ENCODE results near the gene SIK2. TPM values are rescaled to one million over a fixed set of nuclear protein-coding genes. Genes with fewer than 3 reads are reported as not detected.

Gene SIK2
- total RNA-seq, 1 experiment from 2014 or later = 64.8 TPM

DNA sequence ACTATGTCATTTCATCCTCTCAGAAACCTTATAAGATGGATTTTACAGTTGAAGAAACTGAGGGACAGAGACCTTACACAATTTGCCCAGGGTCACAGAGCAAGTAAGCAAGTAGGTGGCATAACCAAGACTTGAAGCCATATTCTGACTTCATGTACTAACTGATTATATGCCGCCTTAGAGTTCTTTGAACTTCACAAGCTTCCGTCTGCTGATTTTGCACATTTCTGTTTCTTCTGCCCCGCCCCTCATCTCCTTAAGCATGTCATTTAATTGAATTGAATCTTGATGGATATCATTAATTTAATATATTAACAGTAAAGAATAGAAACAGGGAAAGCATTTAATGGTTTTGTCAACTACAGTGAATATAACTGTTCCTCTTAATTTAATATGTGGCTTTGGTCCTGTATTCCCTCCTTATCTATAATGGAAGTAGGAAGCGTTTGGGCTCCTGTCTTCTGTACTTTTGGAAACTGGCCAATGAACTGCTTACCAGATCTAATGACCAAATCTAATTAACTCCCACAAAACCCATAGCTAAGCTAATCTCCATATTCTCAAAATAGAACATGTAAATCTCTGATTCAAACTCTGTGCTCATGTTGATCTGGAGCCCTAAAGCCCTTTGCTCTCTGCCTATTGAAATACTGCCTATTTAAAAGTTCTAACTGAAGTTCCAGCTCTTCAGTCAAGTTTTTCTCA is 30.4 kb downstream of the SIK2 start:
- no peaks in the 10 kb centered on the region for H4K20me1 ChIP-seq (ENCODE audit: insufficient read depth, low read depth, low read length)
- H3K4me3 ChIP-seq (ENCODE audit: low read length) = peak overlapping the region; percentile 1; the same call in 1 of the 2 replicates
- peaks cover 33% of the 10 kb centered on the region for H3K36me3 ChIP-seq (ENCODE audit: insufficient read depth, low read length)
- H3K79me2 ChIP-seq (ENCODE audit: low read length) = peaks cover 91% of the 10 kb centered on the region
- H3K9ac ChIP-seq (ENCODE audit: low read length) = no peak overlapping the region
- no peaks in the 10 kb centered on the region for H3K9me3 ChIP-seq (ENCODE audit: low read length)
- peaks cover under 1% of the 10 kb centered on the region; the same call in 1 of the 2 replicates for H3K9me2 ChIP-seq (replicated peaks; ENCODE audit: insufficient read depth, low read length)
- peak; percentile 93 for DNase-seq
- H3K27ac ChIP-seq (ENCODE audit: low read length) = peak overlapping the region; percentile 33
- no peaks in the 10 kb centered on the region for H3K27me3 ChIP-seq (ENCODE audit: low read length)
- peaks cover 57% of the 10 kb centered on the region for H3K4me1 ChIP-seq (ENCODE audit: low read length)
- H3K4me2 ChIP-seq (ENCODE audit: low read depth, low read length, poor library complexity, severe bottlenecking) = peak overlapping the region; percentile 39
- H2AFZ ChIP-seq (ENCODE audit: low read length) = no peak overlapping the region

DNA sequence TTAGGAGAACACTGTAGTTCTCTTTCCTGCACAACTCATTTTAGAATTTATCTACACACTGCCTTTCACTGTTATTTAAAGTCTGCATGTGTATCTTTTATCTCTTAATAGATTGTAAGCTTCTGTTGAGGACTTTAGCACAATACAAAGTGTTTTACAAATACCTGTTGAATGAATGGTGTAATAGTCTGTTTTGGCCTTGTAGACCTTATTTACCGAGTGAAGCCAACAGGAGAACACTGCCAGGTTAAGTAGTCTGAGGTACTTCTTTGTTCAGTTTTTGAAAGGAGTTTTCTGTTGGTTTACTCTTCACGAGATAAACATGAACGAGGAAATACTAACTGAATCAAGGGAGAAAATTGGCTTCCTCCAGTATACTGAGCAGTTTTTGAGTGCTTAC is 31.0 kb downstream of the SIK2 start:
- Histone ChIP-seq H3K9ac (ENCODE audit: low read length) (no peak overlapping the region), H3K27ac (ENCODE audit: low read length) (peak overlapping the region; percentile 33), H3K4me1 (ENCODE audit: low read length) (peaks cover 57% of the 10 kb centered on the region), H3K27me3 (ENCODE audit: low read length) (no peaks in the 10 kb centered on the region), H3K4me3 (ENCODE audit: low read length) (peak overlapping the region; percentile 1; the same call in 1 of the 2 replicates), H3K4me2 (ENCODE audit: low read depth, low read length, poor library complexity, severe bottlenecking) (peak overlapping the region; percentile 39), H4K20me1 (ENCODE audit: insufficient read depth, low read depth, low read length) (no peaks in the 10 kb centered on the region), H3K79me2 (ENCODE audit: low read length) (peaks cover 92% of the 10 kb centered on the region), H3K9me3 (ENCODE audit: low read length) (no peaks in the 10 kb centered on the region), H3K9me2 (replicated peaks; ENCODE audit: insufficient read depth, low read length) (peaks cover 6% of the 10 kb centered on the region; the same call in 1 of the 2 replicates), H2AFZ (ENCODE audit: low read length) (no peak overlapping the region), H3K36me3 (ENCODE audit: insufficient read depth, low read length) (peaks cover 34% of the 10 kb centered on the region)
- no peak for DNase-seq

DNA sequence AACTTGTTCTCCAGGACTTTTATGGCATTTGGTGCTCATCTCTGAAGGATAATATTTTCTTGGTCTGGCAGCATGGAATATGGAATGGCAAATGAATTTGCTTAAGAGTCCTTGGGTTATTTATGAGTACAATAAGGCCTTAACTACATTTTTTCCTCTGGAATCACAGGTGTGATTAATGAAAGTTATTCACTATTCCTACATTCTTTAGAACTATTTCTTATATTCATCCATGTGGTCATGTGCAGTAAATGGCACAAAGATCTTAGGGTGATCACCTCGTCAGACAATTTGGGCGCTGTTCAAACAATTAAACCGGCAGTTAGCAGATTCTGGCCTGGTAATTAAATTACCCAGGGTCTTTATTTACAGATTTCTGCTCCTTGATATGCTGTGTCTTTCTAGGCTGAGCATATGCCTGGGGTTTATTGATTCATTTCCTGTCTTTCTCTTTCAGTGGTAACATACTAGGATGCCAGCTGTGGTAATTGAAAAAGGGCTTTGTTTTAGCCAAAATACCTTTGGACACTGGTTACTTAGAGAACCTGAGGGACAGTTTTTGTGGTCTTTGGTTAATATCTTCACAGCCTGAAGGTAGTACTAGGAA is 31.6 kb downstream of the SIK2 start:
- no peak overlapping the region for H3K4me3 ChIP-seq (ENCODE audit: low read length)
- H3K27me3 ChIP-seq (ENCODE audit: low read length) = no peaks in the 10 kb centered on the region
- H3K36me3 ChIP-seq (ENCODE audit: insufficient read depth, low read length) = peaks cover 30% of the 10 kb centered on the region
- no peak overlapping the region for H2AFZ ChIP-seq (ENCODE audit: low read length)
- peaks cover 53% of the 10 kb centered on the region for H3K4me1 ChIP-seq (ENCODE audit: low read length)
- H3K9ac ChIP-seq (ENCODE audit: low read length) = no peak overlapping the region
- H3K9me2 ChIP-seq (replicated peaks; ENCODE audit: insufficient read depth, low read length) = peaks cover 10% of the 10 kb centered on the region; the same call in 1 of the 2 replicates
- H4K20me1 ChIP-seq (ENCODE audit: insufficient read depth, low read depth, low read length) = no peaks in the 10 kb centered on the region
- no peaks in the 10 kb centered on the region for H3K9me3 ChIP-seq (ENCODE audit: low read length)
- DNase-seq = no peak
- peaks cover 92% of the 10 kb centered on the region for H3K79me2 ChIP-seq (ENCODE audit: low read length)
- peak overlapping the region; percentile 33; the same call in 1 of the 2 replicates for H3K27ac ChIP-seq (ENCODE audit: low read length)
- no peak overlapping the region for H3K4me2 ChIP-seq (ENCODE audit: low read depth, low read length, poor library complexity, severe bottlenecking)

DNA sequence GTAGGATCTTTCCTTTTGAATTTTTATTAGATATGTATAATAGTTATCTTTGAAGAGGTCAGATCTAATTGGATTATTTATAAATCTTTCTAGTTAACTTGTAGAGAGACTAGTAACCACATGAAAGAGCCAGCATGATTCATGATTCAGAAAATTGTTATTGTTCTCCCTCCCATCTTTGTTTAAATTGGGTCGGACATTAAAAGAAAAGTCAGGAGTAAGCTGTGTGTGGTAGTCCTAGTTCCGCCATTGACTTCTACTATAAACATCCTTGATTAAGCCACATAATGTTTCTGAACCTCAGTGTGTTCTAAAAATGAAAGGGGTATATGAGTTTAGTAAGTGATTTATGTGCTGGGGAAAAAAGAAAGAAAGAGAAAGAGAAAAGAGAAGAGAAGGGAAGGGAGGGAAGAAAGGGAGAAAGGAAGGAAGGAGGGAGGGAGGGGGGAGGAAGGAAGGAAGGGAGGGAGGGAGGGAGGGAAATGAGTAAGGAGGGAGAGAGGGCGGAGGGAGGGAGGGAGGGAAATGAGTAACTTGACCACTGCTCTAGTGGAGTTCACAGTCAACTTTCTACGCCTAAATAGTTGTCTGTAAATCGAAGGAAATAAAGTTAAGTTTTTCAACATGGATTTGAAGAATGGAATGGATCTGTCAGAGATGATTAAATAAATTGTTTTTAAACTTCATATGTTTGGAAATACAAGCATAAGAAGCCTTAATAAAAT is 32.9 kb downstream of the SIK2 start:
- Histone ChIP-seq H3K27me3 (ENCODE audit: low read length) (no peaks in the 10 kb centered on the region), H3K4me2 (ENCODE audit: low read depth, low read length, poor library complexity, severe bottlenecking) (no peak overlapping the region), H3K9ac (ENCODE audit: low read length) (no peak overlapping the region), H3K4me1 (ENCODE audit: low read length) (peaks cover 42% of the 10 kb centered on the region), H3K9me3 (ENCODE audit: low read length) (no peaks in the 10 kb centered on the region), H3K4me3 (ENCODE audit: low read length) (no peak overlapping the region), H3K79me2 (ENCODE audit: low read length) (peaks cover 92% of the 10 kb centered on the region), H3K27ac (ENCODE audit: low read length) (no peak overlapping the region), H4K20me1 (ENCODE audit: insufficient read depth, low read depth, low read length) (no peaks in the 10 kb centered on the region), H3K9me2 (replicated peaks; ENCODE audit: insufficient read depth, low read length) (peaks cover 10% of the 10 kb centered on the region; the same call in 1 of the 2 replicates), H2AFZ (ENCODE audit: low read length) (no peak overlapping the region), H3K36me3 (ENCODE audit: insufficient read depth, low read length) (peaks cover 28% of the 10 kb centered on the region)
- no peak for DNase-seq

DNA sequence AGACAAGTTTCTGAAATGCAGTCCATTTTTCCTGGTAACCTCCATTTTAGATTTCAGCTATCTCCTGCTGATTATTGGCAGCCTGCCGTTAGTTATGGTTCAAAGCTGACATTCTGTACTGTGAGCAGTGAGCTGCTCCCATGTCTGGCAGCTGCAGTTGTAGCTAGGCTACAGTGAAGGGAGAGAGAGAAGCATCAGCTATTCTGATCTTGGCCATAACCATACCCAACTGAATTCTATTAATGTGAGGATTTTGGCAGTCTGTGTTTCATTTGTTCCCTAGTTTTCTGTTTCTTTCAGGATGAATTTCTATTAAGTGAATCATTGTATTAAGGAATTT is 33.4 kb downstream of the SIK2 start:
- H3K4me1 ChIP-seq (ENCODE audit: low read length) = peaks cover 37% of the 10 kb centered on the region
- H3K9me3 ChIP-seq (ENCODE audit: low read length) = no peaks in the 10 kb centered on the region
- H4K20me1 ChIP-seq (ENCODE audit: insufficient read depth, low read depth, low read length) = no peaks in the 10 kb centered on the region
- H3K4me2 ChIP-seq (ENCODE audit: low read depth, low read length, poor library complexity, severe bottlenecking) = no peak overlapping the region
- DNase-seq = peak; percentile 69
- no peak overlapping the region for H3K27ac ChIP-seq (ENCODE audit: low read length)
- peaks cover 10% of the 10 kb centered on the region; the same call in 1 of the 2 replicates for H3K9me2 ChIP-seq (replicated peaks; ENCODE audit: insufficient read depth, low read length)
- H3K79me2 ChIP-seq (ENCODE audit: low read length) = peaks cover 90% of the 10 kb centered on the region
- no peaks in the 10 kb centered on the region for H3K27me3 ChIP-seq (ENCODE audit: low read length)
- no peak overlapping the region for H2AFZ ChIP-seq (ENCODE audit: low read length)
- H3K36me3 ChIP-seq (ENCODE audit: insufficient read depth, low read length) = peaks cover 28% of the 10 kb centered on the region
- H3K9ac ChIP-seq (ENCODE audit: low read length) = no peak overlapping the region
- no peak overlapping the region for H3K4me3 ChIP-seq (ENCODE audit: low read length)

DNA sequence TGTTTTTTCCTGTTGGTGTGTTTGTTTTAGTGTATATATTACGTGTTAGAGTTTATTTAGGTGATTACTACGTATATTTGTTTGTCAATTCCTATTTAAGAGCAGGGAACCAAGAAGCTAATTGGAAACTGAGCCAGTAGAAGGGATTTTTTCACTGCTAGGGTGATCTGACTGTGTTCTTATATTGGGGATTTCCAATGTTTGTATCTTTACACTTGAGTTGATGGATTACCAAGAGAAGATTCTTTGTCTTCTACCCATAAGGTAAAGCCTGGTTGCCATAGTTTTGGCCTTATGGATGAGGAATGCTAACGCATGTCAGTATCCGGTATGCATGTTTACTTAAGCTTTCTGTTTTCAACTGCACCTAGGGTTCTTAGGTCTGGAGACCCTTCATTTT is 35.6 kb downstream of the SIK2 start:
- no peak overlapping the region for H3K27ac ChIP-seq (ENCODE audit: low read length)
- no peaks in the 10 kb centered on the region for H3K9me3 ChIP-seq (ENCODE audit: low read length)
- no peak overlapping the region for H3K4me2 ChIP-seq (ENCODE audit: low read depth, low read length, poor library complexity, severe bottlenecking)
- peaks cover 16% of the 10 kb centered on the region for H3K4me1 ChIP-seq (ENCODE audit: low read length)
- H3K9ac ChIP-seq (ENCODE audit: low read length) = no peak overlapping the region
- H3K9me2 ChIP-seq (replicated peaks; ENCODE audit: insufficient read depth, low read length) = peaks cover 11% of the 10 kb centered on the region; the same call in 1 of the 2 replicates
- peaks cover 92% of the 10 kb centered on the region for H3K79me2 ChIP-seq (ENCODE audit: low read length)
- DNase-seq = no peak
- H2AFZ ChIP-seq (ENCODE audit: low read length) = no peak overlapping the region
- H3K4me3 ChIP-seq (ENCODE audit: low read length) = no peak overlapping the region
- H4K20me1 ChIP-seq (ENCODE audit: insufficient read depth, low read depth, low read length) = no peaks in the 10 kb centered on the region
- peaks cover 38% of the 10 kb centered on the region for H3K36me3 ChIP-seq (ENCODE audit: insufficient read depth, low read length)
- H3K27me3 ChIP-seq (ENCODE audit: low read length) = no peaks in the 10 kb centered on the region

DNA sequence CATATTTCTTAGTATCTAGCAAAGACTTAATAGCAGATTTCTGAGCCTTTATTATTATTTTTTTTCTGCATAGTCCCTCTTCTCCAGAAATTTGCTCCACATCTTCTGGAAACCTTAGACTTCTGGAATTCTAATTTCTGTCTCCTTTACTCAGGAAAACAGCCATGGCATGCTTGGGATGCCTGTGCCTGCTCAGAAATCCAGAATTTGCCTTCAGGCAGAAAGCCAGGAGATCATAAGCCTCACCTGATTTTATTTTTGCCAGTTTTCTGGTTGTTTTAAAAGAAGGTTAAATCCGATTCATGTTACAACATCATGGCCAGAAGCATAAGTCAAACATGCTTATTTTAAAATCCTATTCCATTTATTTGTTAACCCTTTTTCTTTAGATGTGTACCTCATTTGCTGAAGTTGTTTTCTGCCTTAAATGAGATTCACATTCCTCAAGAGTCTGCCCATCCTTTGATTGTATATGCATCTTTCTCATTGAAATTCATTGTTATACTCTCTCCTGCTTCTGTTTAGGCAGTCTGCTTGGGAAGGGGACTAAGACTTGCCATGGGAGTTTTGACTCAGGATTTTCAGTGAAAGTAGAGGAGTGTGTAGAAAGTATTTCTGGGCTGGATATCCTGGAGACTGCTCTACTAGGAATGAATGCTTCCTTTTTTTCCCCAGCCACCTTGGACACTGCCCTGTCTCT is 37.1 kb downstream of the SIK2 start:
- Histone ChIP-seq H3K27ac (ENCODE audit: low read length) (no peak overlapping the region), H3K4me1 (ENCODE audit: low read length) (peaks cover 3% of the 10 kb centered on the region; the same call in 1 of the 2 replicates), H3K4me2 (ENCODE audit: low read depth, low read length, poor library complexity, severe bottlenecking) (no peak overlapping the region), H4K20me1 (ENCODE audit: insufficient read depth, low read depth, low read length) (no peaks in the 10 kb centered on the region), H3K9ac (ENCODE audit: low read length) (no peak overlapping the region), H3K27me3 (ENCODE audit: low read length) (no peaks in the 10 kb centered on the region), H3K9me2 (replicated peaks; ENCODE audit: insufficient read depth, low read length) (peaks cover 13% of the 10 kb centered on the region; the same call in 1 of the 2 replicates), H3K4me3 (ENCODE audit: low read length) (no peak overlapping the region), H3K79me2 (ENCODE audit: low read length) (peaks cover 86% of the 10 kb centered on the region), H3K9me3 (ENCODE audit: low read length) (no peaks in the 10 kb centered on the region), H2AFZ (ENCODE audit: low read length) (no peak overlapping the region), H3K36me3 (ENCODE audit: insufficient read depth, low read length) (peaks cover 33% of the 10 kb centered on the region)
- no peak for DNase-seq
